Stimulated activated naive CD8-positive, alpha-beta T cell treated with anti-CD3 and anti-CD28 coated beads, Interleukin-15, Interleukin-2, amounts not matched to agents 100 U/mL and 50 U/mL, for 24 hours (primary cell): ENCODE results near the gene RALGPS1.

Source experiments
- ATAC-seq: fragments of 150-1000 bp; cut with Tn5 transposase; one replicate; pipeline ENCODE4 v1.10.0; 2021
- DNase-seq: peaks from one replicate; pipeline ENCODE4 v3.0.0; 2021

The RALGPS1 gene

DNA sequence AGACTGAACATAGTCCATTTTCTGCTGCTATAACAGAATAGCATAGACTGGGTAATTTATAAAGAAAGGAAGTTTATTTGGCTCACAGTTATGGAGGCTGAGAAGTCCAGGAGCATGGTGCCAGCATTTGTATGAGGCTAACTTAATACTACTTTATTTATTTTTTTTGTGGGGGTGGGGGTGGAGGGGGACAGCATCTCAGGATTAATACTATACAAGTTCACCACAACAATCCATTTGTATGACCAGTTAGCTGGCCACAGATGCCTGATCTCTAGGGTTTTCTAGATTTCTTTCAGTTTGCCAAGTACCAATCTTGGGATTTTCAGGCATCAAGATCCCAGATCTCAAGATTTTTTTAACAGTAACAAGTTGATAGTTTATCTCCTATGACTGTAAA lies 187.6 kb downstream of the RALGPS1 start:
- no peak for ATAC-seq
- no peak for DNase-seq

DNA sequence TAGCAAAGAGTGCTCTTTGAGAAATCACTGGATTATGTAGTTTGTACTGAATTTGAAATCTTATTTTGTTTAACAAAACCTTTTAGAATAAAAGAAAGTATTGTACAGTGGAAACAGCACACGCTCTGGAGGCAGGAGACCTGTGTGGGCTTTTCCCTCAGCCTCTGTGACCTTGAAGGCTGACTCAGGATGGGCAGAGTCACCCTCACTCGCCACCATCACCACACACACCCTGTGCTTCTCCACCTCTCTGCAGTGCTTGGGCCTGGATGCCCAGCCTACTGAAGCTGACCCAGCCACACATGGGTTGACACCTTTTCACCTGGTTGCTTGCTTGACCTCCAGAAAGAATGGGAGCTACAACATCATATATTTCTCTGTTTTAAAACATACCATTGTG lies 188.2 kb downstream of the RALGPS1 start:
- ATAC-seq (no peak), DNase-seq (no peak)

DNA sequence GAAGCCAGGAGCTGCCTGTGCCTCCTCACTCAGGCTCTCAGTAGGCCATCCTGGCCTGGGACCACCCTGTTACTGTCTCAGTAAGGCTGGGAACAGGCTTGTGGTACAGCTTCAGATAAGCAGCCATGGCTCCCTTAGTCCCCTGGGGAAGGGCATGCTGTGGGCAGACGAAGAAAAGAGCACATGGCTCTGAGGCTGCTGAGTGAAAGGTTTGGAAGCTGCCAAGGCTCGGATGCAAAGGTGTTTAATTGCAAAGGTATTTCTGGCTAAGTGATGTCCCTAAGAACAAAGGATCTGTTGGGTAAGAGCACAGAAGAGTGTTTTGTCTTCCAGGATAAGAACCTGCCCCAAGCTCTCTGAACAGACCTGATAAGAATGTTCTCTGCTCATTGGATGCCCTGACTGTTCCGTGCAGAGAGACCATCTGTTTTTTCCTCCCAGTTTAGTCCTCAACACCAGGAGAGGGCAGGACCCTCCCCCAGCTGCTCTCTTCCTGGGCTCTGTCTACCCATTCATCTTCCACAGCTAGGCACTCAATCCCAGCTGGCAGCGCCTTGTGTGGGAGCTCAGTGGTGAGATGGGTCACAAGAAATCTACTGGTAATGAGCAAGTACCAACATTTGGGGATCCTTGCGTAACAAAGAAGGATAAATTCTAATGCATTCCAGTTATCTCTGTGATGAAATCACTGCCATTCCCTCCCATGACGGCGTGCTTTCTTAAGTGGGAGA lies 190.2 kb downstream of the RALGPS1 start:
- DNase-seq: no peak

DNA sequence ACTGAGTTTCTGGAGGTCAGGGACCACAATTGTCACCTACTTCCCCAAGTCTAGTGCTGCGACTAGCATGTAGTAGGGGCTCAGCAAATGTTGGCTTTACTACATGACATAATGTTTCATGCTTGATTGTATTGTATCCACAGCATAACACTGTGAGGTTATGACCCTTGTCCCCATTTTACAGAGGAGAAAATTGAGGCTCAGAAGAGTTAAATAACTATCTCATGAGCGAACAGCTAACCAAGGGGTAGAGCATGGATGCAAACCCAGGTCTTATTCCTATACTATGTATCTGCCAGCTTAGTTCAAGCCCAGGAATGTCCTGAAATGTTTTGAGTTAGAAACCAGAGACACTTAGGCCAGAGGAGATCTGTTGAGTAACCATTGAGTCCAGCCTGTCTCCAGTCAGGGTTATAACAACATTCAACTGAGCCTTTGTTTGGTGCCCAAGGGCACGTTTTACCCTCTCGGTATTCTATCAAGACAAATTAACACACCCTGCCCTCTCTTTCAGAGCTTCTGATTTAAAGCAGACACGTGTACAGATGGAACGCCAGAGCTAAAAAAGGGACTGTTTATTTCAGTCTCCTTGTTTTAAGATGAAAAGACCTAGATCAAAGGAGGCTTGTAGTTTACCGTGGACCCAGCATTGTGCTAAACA lies 191.4 kb downstream of the RALGPS1 start:
- ATAC-seq: no peak
- DNase-seq: no peak

More for the DNA sequence above, 190.2 kb downstream of the RALGPS1 start:
- ATAC-seq: no peak

DNA sequence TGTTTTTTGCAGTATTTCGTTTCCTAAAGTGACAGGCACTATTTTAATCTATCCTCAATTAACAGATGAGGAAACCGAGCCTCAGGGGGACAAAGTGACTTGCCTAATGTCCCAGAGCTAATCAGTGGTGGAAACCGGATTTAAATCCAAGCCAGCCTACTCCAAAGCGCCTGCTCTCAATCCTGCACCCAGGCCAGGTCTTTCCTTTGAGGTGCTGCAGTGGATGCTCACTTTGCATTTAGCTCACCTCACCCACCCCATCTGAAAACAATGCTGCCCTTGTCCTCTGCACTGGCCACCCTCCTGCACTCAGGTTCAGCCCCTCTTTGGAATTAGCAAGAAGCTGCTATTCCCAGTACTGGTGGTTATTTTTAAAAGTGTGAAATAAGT lies 191.9 kb downstream of the RALGPS1 start:
- ATAC-seq: no peak
- DNase-seq: no peak

DNA sequence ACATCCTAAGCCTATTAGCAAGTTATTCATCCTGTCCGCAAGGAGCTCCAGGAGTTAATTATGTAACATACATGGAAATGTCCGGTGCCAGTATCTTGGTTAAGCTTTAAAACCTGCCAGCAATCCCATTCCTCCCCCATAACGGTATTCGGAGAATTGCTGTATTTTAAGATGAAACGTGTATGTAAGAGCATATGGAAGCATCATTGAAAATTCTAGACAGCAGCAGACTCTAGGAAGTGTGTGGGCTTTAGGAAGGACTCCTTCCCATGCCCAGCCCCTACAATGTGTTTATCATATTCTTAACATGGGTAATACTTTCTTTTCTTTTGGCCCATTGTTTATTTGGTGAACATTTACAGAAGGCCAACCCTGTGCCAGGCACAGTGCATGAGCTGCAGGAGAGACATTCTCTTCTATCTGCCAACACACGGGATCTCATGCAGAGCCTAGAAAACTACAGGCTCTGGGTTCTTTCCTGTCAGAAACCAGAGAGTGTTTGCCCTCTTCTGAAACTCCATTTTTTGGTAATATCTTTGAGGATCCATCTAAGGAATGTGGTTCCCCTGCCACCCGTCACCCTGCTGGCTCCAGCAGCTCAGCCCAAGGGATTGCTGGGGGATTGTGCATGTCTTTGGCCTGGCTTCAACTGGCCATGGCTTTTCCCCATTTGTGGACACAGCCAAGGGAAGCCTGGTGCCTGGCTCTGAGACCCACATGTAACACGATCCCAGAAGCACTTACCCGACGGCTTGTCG lies 192.8 kb downstream of the RALGPS1 start:
- DNase-seq: no peak

DNA sequence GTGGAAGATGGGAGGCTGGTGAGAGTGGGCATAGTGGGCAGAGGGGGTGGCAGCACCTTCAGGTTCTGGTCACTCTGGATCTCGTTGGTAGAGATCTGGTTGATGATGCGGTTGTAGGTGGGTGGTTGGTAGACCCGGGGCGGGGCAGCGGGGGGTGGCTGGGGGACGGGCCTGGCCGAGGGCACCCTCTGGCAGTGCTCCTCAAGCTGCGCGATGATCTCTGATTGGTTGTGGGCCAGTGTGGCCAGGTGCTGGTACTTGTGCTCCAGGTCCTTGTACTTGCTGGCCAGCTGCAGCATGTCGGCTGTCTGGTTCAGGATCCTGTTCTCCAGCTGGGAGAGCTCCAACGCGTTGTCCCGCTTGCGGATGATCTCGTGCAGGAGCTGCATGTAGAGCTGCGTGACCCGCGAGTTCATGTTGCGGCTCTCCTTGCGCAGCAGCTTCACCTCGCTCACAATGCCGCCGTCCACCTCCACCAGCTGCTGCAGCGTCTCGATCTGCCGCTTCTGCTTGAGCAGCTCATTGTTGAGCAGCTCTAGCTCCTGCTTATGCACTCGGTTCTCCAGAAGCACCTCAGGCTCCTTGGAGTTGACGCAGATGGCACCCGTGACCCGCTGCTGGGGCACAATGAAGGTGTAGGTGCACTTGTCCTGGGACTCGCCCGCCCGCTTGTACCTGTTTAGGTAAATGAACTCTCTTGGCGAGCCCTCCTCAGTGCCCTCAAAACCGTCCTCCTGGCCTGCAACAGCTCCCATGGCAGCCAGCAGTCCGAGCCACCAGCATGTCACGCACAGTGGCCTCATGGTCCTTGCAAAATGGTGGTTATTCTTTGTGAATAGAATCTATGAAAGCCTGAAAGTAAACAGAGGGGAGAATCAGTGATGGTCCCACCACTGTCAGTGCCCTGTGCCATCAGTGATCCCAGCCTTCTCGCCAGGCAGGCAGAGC lies 193.6 kb downstream of the RALGPS1 start:
- no peak for ATAC-seq

More for the DNA sequence above, 192.8 kb downstream of the RALGPS1 start:
- ATAC-seq: no peak

DNA sequence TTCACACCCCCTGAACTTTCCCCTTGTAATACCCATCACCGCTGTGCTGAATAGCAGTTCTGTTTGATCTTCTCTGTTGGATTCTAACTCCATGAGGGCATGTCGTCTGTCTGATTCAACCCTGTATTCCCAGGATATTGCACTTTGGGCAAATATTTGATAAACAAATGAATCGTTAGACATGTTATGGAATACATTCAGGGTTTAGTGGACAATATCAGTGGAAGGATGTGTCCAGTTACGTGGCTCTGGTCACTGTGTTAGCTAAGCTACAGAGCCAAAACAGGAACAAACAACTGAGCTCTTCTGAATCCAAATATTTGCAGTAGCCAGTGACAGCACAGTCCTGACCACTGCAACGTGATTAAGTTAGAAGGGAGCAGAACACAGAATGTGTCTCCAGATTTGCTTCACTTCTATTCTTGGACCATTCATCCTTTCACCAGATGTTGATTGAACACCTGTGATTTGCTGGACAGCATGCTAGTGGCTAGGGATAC lies 194.7 kb downstream of the RALGPS1 start:
- DNase-seq: no peak
- no peak for ATAC-seq

More for the DNA sequence above, 193.6 kb downstream of the RALGPS1 start:
- DNase-seq: no peak

DNA sequence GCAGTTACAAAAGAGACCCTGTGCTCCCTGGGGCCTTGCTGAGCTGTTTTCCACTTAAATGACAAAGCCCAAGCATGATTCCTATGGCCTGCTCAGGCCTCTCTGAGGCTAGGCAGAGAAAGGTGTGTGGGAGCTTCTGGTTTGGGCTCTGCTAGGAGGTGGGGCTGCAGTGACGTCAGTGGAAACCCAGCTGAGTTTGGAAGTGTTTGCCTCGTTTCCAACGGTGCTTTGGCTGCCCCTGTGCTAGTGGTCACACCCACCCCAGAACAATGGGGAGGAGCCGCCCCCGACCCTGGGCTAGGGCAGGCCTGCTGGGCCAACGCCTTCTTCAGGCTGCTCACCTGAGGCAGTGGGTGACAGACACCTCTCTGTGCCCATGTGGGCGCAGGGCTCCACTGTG lies 197.5 kb downstream of the RALGPS1 start:
- ATAC-seq: no peak
- DNase-seq: no peak

DNA sequence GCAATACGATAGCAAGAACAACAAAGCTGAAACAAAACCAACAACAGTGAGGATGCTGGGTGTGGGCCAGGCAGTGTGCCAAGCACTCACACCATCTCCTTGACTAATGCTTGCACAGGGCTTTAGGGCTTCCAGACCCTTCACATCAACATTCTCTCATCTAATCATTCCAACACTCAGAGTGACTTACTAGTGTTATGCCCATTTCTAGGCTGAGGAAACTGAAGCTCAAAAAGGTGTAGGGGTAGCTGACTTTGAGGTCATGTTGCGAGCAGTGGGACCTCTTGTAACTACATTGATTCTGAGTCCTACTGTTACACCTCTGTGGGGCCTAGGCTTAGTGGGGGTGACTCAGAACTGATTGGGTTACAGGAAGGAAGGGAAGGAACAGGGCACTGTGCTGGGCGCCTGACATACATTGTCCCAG lies 198.2 kb downstream of the RALGPS1 start:
- DNase-seq (no peak), ATAC-seq (no peak)

DNA sequence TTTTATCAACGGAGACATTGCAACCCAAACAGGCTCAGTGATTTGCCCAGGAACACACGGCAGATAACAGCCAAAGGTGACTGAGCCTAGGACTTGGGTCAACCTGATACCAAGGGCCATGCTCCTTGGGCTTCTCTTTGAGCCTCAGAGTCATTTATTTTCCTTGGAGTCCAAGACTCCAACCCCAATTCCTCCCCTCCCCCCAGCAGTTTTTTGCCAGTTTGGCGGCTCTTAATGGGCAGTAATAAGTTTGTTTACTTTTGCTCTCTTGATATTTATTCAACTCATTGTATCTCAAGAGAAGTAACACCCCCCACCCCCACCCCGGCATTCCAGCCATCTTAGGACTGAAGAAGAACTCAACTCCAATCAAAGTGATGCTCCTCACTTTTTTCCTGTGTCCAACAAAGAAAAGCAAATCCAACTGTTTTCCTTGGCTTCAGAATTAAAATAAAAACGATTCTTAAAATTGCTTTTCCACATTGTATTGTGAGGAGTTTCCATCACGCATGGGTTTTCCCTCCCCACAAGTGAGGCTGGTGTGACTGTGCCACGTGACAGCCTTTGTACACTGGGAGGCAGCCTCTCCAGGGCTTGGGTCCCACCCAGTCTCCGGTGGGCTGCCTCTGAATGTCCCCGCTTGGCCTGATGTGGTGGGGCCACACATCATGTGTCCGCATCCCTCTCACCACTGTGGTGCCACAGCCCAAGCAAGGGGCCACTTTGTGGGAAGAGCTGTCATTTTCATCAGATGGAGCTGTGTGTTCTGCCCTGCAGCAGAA lies 198.8 kb downstream of the RALGPS1 start:
- ATAC-seq: no peak
- DNase-seq: no peak

DNA sequence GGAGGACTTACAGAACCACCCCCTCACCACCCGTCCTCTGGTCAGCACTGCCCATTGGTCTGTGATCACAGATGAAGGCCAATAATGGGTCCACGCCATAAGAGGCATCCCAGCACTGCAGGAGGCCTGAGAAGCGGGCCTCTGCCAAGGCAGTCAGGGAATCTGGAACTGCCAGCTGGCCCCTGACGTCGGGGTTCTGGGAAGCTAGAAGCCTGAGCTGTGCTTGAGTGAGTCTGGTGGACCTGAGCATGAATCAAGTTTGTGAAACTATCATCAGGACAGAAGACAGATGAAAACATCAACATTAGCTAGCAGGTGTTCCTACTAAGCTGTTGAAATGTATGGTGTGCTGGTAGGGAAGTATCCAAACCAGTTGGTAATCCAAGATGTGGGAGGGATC lies 200.0 kb downstream of the RALGPS1 start:
- ATAC-seq: no peak
- no peak for DNase-seq

DNA sequence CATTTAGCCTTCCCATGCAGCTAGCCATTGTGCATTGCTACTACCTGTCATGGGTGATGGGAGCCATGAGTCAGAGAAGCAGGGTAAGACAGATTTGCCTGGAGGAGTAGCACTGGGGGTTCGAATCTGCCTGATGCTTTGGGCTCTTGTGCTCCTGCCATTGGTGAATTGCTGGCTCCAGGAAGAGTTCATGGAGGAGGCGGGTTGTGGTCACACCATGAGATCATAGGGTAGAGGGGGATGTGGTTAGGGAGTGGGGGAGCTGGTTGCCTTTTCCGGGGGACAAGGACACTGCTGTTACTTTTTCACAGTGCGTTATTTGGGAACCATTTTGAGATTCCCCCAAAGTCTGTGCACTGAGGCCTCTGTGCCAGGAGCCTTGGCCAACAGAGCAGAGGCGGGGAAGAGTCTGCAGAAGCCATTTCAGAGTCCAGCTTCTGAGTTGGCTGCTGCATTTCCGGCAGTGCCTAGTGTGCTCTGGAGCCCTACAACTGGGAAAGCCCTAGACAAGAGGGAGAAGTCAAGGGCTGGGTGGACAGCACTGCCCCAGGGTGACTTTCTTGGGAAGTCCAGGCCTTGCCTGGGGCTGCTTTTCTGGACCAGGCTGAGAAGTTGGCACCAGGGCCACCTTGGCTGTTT lies 201.6 kb downstream of the RALGPS1 start:
- ATAC-seq (no peak), DNase-seq (peak; percentile 6)

DNA sequence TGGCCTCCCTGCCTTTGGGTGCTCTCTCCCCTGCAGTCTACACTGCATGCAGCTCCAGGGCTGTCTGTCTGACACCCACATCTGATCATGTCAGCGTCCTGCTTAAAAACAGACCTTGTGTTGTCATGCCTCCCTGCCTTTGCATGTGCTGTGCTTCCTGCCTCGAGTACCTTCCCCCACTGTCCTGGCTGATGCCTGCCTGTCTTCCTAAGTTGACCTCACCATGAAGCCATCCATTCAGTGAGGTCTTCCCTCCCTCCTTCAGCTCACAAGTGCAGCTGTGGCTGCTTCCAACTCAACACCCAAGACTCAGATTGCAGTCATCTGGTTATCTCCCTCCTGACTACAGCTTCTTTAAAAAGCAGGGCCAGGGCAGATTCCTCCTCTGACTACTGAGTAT lies 202.4 kb downstream of the RALGPS1 start:
- ATAC-seq: no peak
- DNase-seq: no peak

DNA sequence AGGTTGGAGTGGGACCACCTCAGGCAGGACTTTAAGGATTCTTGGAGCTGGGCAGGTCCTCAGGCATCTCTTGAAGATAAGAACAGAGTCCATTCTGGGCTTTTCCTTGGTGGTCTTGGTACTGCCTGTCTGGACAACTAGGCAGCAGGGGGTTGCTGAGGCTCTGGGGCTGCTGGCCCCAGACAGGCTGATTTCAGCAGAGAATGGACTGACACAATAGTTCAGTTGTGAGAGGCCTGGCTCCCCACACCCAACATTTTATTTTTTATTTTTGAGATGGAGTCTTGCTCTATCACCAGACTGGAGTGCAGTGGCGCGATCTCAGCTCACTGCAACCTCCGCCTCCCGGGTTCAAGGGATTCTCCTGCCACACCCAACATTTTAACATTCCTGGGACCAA lies 203.2 kb downstream of the RALGPS1 start:
- DNase-seq (no peak), ATAC-seq (no peak)

DNA sequence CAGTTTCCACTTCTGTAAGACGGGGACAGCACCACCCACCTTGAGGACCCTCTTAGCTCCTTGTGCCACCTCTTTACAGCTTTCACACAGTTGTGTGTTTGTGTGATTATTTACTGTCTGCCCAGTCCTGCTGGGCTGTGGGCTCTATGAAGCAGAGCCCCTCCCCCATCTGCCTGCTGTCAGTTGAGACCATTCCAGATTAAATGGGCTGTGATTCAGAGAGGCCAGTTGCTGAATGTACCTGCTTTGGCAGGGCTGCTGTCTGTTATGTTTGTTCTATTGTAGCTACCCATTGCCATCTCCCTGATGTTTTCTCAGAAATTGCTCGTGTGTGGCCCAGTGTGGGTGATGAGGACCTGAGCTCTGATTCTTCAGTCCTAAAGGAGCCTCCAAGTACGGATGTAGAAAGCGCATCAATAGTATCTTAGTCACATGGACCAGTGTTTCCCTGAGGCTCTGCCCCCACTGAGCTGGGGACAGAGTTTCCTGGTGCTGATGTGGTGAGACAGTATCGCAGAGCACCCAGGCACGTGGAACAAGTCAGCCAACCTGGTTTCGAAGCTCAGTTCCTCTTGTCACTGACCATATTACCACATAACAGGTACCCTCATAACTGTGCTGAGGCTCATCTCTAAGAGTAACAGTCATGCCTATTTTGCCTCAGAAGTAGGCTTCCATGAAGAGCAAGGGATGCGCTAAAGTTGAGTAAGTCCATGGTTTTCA lies 204.2 kb downstream of the RALGPS1 start:
- no peak for ATAC-seq

DNA sequence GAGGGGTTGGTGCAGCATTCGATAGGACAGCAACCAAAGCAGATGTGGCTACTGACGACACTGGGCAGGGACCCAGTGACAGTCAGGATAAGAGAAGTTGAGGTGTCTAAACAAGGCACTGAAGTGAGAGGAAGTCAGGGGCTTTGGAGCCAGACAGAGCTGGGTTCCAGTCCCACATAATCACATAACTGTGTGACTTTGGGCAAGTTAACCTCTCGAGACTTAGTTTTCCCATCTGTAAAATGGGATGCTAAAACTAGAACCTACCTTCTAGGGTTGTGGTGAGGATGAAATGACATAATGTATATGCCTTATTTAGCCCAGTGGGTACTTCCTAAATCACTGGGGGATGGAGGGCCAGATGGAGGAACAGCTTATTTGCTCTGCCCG lies 204.7 kb downstream of the RALGPS1 start:
- ATAC-seq (no peak), DNase-seq (no peak)

More for the DNA sequence above, 204.2 kb downstream of the RALGPS1 start:
- DNase-seq: no peak

DNA sequence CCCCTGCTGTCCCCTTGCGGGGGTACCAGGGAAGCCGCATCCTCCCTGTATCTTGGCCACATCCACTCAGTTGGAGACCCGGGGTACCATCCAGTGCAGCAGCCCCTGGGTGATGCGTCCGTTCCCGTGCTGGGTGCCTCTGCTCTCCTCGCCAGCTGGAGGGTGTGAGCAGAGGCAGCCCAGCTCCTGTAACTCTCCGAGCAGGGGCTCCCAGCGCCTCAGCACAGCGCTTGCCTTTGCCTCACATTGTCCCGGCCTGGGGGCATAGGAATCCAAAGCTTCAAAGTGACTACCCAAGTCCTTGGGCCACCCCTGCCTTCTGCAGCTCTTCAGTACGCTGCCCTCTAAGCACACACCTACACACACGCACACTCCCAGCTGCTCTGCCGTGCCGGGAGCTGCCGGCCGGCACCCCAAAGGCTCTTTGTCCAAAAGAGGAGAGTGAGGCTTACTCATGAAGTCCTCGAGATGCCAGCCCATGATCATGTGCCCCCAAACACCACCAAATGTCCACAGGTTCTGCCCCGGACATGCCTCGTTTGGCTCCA lies 207.1 kb downstream of the RALGPS1 start:
- no peak for ATAC-seq
- DNase-seq: no peak
